SKM-1 (cell line): ENCODE measurements around the gene PPP1R3F.
"Not testable (repeated sequence)": the region's sequence is repeated elsewhere in the genome, so short reads cannot be mapped to it uniquely, and the experiment has no call there.

Experiments used
- DNase-seq: peaks from one replicate; lab custom pipeline; 2025; ENCODE audit not compliant: unreplicated experiment; lab: John Stamatoyannopoulos, UW

Gene PPP1R3F

DNA sequence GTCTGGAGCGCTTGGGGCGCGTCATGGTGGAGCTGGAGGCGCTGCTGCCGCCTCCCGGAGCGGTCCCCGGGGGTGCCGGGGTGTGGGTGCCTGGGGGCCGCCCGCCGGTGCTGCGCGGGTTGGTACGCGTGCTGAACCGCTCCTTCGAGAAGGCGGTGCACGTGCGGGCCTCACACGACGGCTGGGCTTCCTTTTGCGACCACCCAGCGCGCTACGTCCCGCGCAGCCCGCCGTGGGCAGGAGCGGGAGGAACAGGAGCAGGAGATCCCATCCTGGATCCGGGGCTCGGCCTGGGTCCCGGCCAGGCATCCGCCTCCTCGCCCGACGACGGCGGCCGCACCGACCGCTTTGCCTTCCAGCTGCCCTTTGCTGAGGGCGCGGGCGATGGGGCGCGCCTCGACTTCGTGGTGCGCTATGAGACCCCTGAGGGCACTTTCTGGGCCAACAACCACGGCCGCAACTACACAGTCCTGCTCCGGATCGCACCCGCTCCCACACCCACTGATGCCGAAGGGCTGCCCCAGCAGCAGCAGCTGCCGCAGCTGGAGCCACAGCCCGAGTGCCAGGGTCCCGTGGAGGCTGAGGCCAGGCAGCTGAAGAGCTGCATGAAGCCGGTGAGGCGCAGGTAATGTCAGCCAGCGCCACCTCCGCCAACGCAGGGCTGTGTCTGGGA, 792 bp downstream of the PPP1R3F start:
- DNase-seq: no peak

DNA sequence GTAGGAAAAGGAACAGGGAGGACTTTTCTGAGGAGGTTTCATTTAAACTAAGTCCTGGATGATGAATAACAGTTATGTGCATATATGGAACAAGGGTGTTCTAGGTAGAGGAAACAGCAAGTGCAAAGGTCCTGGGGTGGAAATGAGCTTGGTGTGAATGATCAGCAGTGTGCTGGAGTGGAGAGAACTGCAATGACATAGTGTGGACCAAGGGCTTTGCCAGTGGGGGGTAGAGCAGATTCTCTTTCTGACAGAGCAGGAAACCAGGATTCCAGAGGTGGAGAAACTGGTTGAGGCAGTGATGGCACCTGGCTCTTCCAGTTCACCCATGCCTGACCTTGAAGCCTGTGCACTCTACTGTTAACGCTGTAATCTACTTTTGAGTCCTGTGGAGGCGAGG, 1.7 kb downstream of the PPP1R3F start:
- no peak for DNase-seq

DNA sequence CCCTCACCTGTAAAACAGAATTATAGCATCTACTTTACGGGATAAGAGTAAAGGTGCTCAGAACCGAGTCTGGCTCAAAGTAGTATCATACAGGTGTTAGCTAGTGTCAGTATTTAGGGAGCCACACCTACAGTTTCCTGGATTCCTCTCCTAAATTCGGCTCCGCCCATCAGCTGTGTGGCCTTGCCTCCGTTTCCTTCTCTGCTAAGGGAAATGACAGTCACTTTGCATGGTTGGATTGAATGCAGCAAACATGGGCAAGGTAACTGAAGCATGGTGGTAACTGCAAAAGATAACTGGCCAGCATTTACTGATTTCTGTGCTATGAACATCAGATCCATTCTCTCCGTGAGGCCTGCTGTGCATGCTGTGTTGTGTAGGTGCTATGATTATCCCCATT, 2.8 kb downstream of the PPP1R3F start:
- DNase-seq: no peak

- DNase-seq: no peak
Measured at GRCh38 chrX:49273181-49273727, 3.7 kb downstream of the PPP1R3F start.

GRCh38 chrX:49276207-49276606, 6.6 kb downstream of the PPP1R3F start:
- no peak for DNase-seq

DNA sequence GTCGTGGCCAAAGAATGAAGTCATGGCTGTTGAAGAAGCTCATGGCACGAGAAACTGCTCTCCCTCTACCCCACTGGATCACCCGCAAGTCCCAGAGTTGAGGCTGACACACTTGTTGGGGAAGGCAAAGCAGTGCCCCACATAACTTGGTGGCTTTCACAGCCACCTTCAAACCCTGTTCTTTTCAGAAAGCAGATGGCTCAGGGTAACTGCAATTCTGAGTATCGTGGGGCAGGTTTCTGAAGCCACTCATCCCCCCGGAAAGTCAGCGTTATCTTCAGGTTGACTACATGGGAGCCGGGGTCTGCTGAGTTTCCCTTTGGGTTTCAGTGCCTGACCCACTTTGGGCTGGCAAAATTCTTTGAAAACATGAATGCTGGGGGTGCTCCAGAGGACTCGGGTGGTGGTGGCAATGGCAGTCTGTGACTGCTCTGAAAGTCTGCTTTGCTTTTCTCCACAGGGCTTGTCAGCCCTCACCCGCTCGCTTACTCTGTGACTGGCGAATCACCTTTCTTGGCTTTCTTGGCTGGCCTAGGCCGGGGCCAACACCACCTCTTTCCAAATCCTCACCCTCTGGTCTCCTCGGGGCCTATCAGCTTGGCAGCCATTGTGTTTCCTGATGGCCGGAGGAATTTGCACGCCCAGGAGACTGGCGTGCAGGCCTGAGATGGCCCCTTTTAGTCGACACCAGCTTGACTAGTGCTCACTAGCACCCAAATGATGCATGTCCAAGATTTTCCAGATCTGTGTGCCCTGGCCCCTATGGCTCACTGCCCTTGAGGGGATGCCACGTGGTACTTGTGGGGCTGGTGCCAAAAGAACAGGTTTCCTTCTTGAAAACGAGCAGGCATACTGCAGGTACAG, 7.3 kb downstream of the PPP1R3F start:
- DNase-seq: no peak

DNA sequence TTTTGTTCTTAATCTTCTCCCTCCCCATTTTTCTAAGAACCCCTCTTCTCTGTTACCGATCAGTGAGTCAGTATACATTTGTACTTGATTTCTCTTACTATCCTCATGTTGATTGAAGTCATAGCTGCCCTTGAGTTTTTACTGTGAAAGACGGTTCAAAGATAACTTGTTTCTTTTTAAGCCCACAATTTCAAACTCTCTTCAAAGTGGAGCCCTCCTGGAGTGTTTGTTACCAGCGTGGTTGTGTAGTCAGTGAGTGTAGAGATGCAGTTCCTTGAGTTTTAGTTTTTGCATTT, 7.9 kb downstream of the PPP1R3F start:
- no peak for DNase-seq

DNA sequence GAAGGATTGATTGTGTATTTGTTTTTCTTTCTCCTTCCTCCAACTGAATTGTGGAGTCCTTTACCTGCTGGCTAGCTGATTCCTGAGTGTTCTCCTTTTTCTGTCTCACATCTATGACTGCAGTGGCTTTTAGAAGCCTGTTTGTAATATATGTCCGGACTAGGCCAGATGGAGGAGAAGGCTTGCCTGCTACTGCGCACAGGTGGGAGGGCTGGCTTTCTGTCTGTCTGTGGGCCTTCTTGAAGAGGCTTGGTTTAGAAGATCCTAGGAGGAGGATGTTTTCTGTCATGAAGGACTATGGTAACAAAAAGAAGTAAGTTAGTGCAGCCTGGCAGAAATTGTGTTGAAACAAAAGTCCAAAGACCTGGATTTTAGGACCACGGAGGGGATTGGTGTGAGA, 8.5 kb downstream of the PPP1R3F start:
- no peak for DNase-seq

- DNase-seq: no peak
Measured at GRCh38 chrX:49282647-49283011, 13.0 kb downstream of the PPP1R3F start.

DNA sequence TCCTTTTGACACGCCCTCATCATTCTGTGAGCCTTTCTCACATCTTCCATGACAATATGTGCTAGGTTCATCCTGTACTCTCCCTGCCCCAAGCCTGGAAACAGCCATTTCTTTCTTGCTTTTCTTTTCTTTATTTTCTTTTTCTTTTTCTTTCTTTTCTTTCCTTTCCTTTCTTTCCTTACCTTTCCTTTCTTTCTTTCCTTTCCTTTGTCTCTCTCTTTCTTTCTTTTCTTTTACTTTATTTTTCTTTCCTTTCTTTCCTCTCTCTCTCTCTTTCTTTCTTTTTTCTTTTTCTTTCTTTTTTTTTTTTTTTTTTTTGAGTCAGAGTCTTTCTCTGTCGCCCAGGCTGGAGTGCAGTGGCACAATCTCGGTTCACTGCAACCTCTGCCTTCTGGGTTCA, 14.6 kb downstream of the PPP1R3F start:
- no peak for DNase-seq

- no peak for DNase-seq
Measured at GRCh38 chrX:49286136-49286535, 16.5 kb downstream of the PPP1R3F start.

GRCh38 chrX:49286581-49286980, 17.0 kb downstream of the PPP1R3F start:
- DNase-seq: no peak

- no peak for DNase-seq
Measured at GRCh38 chrX:49287665-49288064, 18.1 kb downstream of the PPP1R3F start.

DNA sequence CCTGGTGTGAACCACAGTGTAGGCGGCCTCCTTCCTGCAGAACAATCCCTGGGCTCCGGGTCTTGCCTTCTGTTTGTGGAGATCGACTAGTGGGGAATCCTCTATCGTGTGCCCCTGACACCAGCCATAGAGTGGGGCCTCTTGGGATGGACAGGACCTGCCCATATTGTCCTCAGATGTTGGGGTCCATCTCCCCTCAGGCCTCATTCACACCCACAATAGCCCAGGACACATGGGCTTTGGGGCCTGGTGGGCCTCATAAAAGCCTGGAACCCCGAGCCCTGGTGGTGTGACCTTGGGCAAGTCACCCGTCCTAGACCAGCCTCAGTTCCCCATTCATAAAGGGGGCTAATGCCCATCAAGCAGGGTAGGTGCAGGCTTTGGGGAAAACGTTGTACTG, 20.6 kb downstream of the PPP1R3F start:
- no peak for DNase-seq

DNA sequence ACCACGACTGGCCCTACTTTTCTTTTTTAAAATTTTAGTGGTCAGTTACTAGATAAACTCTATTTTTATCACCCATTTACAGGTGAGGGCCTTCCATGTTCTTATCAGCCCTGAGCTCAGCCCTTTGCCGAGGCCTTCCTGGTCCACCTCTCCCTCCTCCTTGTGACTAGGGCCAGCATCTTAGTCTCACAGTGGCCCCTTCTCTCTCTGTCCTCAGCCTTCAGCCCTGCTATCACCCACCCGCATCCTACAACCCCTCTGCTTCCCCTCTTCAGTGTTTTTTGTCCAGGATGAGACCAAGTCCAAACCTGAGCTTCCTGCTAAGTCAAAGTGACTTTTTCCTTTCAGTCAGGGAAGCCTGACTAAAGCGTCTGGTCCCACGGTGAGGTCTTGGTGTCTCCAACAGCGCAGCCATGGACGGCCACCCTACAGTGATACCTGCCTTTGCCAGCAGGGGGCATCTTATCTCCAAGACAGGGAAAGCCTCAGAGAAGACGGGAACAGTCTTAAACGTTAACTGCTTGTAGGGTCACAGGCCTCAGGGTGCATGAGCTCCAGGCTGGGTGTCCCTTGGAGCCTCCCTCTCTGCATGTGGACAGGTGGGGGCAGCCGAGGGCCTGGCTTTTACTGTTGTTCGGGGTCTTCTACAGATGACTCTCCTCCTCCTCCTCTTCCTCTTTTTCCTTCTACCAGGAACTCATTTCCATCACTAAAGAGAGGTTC, 22.2 kb downstream of the PPP1R3F start:
- peak; percentile 6 for DNase-seq

DNA sequence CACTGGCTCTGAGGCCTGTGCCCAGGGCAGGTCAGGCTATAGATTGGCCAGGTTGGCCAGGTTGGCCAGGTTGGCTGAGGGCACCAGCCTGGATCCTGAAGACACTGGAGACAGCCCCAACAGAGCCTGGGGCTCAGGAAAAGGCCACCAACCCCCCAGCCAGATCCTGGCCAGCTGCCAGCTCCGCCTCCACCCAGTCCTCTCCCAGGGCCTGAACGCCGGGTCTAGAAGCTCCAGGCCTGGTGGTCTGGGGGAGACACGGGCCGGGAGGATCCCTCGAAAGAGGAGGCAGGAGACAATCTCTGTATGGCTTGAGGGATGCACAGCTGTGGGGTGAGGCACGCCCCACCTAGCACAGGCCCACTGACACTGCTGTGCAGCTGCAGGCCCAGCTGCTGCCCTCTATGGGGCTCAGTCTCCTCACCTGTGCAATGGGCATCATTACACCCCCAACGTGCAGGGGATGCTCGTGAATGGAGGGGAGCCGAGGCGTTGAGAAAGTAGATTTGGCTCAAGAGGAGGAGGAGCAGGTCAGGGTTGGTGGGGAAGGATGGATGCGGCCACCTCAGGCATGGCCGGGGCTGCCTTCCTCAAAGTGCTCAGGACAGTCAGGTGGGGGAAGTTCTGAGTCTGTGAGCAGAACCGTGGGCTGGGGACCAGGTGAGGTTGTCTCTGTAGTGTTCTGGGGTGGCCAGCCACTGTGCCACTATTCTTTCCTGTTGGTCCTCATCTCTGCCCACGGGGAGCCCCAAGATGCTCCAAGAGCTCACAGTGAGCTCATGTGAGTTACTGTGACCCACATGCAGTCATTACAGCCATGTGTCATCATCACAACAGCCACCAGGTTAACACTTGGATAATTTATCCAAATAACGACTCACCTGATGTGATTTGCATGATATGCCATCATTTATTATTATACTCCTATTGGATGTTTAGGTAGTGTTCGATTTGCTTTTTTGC, 23.1 kb downstream of the PPP1R3F start:
- no peak for DNase-seq

DNA sequence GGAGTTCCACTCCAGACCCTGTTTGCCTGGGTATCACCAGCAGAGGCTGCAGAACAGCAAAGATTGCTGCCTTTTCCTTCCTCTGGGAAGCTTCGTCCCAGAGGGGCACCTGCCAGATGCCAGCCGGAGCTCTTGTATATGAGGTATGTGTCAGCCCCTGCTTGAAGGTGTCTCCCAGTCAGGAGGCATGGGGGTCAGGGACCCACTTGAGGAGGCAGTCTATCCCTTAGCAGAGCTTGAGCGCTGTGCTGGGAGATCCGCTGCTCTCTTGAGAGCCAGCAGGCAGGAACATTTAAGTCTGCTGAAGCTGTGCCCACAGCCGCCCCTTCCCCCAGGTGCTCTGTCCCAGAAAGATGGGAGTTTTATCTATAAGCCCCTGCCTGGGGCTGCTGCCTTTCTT, 29.7 kb downstream of the PPP1R3F start:
- DNase-seq: not testable (repeated sequence)

- DNase-seq: no peak
Measured at GRCh38 chrX:49300703-49301102, 31.1 kb downstream of the PPP1R3F start.

DNA sequence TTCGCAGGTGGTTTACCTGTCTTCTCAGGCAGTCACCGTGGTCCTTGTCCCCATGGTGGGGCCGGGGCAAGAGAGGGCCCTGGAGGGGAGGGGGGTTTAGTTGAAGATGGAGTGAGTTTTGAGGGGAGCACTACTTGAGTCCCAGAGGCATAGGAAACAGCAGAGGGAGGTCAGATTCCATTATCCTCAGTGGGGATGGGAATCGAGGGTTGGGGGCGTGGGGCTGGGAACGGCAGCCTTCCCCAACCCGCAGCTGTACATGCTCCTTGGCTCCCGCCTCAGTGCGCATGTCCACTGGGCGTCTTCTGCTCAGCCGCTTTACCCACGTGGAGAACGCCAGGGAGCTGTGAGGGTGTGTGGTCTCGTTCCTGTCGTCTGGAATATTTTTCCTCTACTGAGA, 33.8 kb downstream of the PPP1R3F start, which contains the start of gene GAGE10:
TSS of gene GAGE10 (plus strand) at position 301 of the 400 bp plus-strand sequence. CDS start 1,214 bp downstream, outside the sequence.
- no peak for DNase-seq

GRCh38 chrX:49307775-49308174, 38.2 kb downstream of the PPP1R3F start:
- DNase-seq: not testable (repeated sequence)
